Testis (tissue), 2 donors: Measurements from ENCODE around the gene IBSP.

Experiments
- POLR2A ChIP-seq: fragments of 450-650 bp; IDR thresholded peaks from one replicate; pipeline ENCODE4 v1.6.1; 2017; ENCODE audit warnings: antibody characterized with exemption, mild to moderate bottlenecking, moderate library complexity
- TF ChIP-seq, protein P1 (sequence below), 3 experiments: fragments of 450-650 bp in 2 of 3; fragments of 200-600 bp in 1 of 3; sonication (generic) in 1 of 3; IDR thresholded peaks; one replicate each; pipeline ENCODE4 v1.5.1; 2016 to 2019; ENCODE audit warnings: antibody characterized with exemption in 3 of 3, mild to moderate bottlenecking in 2 of 3, moderate library complexity in 1 of 3

DNA sequence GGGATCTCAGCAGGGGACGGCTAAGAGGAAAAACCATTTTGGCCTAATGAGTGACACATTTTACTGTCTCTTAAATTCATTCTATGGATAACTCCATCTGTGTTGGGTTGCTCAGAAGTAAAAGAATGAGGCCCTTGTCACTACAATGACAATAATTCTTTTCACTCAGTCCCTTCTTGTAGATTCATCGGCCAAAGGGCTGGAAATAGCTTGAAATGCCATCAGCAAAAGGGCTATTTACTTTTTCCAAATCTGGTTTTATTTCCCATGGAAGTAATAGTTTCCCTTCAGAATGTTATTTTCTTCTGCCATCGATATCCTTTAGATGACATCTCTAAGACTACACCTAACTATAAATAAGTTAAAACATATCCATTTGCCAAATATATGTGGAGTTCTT is 40.8 kb downstream of the IBSP start:
- TF ChIP-seq, protein P1, sequence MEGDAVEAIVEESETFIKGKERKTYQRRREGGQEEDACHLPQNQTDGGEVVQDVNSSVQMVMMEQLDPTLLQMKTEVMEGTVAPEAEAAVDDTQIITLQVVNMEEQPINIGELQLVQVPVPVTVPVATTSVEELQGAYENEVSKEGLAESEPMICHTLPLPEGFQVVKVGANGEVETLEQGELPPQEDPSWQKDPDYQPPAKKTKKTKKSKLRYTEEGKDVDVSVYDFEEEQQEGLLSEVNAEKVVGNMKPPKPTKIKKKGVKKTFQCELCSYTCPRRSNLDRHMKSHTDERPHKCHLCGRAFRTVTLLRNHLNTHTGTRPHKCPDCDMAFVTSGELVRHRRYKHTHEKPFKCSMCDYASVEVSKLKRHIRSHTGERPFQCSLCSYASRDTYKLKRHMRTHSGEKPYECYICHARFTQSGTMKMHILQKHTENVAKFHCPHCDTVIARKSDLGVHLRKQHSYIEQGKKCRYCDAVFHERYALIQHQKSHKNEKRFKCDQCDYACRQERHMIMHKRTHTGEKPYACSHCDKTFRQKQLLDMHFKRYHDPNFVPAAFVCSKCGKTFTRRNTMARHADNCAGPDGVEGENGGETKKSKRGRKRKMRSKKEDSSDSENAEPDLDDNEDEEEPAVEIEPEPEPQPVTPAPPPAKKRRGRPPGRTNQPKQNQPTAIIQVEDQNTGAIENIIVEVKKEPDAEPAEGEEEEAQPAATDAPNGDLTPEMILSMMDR (IDR thresholded peaks at IDR 0.05): no peak
- no peak for TF ChIP-seq POLR2A
